GM19238 (cell line): ENCODE measurements around the gene PRSS38.
A peak's percentile ranks its signal among the peaks of the same experiment; 100 is the strongest.

ENCODE experiments used
- DNase-seq: peaks from one replicate; pipeline ENCODE4 v3.0.0; 2011; ENCODE audit warnings: low spot score; ENCODE audit not compliant: insufficient read length

Gene PRSS38

DNA sequence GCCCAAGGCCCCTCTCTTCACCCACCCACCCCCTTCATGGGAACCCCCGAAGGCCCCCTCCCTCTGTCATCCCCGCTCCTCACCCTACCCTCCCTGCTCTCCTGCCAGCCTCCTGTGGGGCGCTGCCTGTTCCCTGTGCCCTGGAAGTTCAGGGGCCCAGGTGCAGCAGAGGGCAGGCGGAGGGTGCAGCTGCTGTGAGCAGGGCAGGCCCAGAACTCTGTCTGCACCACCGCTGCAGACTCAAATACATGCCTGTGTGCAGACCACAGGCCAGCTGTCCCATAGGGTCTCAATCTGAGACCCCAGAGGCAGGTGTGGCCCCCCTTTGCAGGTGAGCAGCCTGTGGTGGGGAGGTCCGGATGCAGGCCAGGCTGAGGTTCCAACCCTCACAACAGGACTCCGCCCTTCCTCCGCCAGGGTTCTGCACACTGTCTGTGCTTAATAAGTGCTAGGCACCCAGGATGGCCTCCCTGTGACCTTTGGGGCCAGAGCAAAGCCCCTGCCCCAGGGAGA, 69.7 kb downstream of the PRSS38 start:
- no peak for DNase-seq

DNA sequence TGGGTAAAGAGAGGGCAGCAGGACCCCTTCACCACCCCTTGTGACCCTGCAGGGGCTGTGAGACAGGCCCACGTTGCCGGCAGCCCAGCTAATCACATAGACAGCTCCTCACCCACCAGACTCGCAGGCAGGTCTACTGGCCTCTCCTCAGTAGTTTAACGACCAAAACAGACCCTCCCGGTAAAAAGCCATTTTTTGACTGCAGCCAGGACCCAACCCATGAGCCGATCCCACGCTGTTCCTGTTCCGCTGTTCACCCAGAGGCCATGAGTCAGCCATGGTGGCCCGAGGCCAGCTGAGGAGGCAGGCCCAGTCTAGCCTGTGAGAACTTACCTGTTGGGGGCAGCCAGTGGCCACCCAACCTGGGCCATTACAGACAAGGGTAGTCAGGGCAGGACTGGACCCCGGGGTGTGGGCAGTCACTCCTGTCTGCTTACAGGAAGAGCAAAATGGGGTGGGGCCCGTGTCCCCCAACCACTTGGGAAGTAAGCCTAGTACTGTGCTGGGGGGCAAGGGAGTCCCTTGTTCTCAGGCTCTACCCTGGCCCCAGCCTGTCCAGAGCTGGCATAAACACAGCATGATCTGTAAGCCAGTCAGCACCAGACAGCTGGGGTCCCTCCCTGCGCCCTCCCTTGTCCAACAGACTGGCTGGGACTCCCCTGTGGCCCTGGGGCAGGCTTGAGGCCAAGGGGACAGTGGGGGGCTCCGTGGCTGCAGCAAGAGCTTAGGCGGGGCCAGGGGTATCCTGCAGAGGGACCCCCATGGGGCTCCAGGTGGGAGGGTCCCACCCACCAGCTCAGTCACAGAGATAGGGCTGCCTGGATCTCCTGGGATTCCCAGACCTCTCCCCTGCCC, 70.4 kb downstream of the PRSS38 start:
- DNase-seq = peak; percentile 3

DNA sequence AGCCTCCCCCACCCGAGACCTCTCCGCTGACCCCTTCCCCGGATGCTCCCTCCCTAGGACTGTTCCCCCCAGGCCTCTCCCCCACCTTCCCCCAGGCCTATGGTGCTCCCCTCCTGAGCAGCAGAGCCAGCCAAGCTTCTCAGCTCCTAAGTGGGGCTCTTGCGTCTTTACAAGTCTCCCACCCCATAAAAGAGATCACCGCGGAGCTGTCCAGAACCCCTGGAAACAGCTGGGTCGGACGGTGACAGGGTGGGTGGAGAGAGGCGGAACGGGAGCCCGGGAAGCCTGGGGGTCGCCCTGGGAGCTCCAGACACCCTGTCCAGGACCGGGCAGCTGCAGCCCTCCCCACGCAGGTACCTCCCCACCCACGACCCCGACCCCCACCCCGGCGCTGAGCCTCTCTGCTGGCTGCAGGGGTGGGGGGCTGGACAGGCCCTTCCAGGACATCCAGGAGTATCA, 71.1 kb downstream of the PRSS38 start:
- DNase-seq = no peak

DNA sequence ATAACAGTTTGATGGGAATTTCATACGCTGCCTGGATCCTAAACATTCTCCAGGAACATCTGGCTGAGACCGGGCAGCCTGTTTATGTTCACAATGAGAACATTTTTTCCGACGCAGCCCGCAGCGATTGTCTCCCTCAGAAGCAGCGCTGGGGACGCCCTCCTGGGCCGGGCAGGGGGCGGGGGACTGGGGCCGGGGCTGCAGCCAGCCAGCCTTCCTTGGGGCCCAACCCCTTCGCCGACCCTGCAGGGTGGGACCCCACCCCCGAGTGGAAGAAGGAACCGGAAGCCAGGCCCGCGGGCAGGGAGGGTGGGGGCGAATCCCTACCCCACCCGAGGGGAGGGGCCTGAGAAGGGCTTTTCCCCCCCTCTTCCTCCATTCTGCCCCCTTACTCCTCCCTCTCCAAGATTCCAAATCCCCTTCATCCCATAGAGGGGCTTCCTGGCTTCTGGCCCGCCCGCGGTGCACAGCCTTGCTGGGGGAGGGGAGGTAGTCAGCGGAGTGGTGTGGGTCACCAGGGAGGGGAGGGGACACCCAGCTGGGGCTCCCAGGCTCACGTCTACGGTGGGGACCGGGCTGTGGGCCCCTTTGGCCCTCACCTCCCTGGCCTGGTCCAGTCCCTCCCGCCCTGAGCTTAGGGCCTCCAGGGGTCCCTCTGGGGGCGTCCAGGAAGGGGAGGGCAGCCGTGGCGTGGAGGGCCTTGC, 71.7 kb downstream of the PRSS38 start:
- DNase-seq = peak; percentile 1

DNA sequence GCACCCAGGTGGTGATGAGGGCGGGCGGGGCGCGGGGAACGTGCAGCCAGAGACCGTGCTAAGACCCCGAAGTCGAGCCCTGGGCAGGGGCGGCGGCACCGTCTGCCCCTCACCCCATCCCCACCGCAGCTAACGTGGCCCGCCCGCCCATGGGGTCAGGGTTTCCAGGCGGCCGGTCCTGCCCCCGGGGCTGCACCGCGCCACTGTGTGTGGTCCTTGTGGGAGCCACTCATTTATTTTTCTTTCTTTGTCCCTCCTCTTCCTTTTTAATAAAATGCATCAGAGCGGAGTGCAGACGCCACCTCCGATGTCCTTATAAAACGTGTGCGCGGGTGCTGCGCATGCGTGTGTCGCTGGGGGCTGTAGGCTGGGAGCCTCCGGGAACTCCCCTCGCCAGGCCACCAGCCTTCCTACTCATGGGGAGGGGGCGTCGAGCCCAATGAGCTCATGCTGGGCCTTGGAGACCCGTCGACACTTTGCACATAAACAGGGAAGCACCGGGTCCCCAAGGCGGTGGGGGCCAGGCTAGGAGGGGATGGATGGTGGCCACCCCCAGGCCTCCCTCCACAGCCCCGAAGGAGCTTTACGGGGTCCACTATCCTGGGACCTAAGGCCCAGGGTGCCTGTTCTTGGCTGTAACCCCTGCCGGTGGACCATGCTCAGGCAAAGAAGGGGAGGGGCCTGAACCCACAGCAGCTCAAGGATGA, 72.4 kb downstream of the PRSS38 start:
- DNase-seq = no peak

DNA sequence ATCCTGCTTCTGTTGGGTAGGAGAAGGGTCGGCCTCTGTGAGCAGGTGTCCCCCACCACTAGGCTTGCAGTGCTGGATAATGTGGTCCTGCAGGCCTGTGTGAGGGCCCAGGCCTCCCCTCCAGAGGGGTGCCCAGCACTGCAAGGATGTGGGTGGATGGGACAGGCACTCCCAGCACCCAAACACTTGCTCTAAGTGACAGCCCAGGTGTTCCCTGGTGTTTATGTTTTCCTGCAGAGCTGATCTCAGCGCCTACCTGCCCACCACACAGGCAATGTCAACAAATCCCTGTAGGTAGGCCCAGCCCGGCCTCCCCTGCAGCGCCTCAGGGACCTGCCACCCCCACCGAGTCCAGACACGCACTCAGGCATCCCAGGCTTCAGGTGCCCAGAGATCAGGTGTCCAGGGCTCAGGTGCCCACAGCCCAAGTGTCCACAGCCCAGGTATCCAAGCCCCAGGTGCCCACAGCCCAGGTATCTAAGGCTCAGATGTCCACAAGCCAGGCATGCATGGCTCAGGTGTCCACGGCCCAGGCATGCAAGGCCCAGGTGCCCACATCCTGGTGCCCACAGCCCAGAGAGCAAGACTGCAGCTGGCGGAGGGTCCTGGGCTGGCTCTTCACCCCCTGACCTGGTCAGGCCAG, 73.0 kb downstream of the PRSS38 start:
- no peak for DNase-seq

DNA sequence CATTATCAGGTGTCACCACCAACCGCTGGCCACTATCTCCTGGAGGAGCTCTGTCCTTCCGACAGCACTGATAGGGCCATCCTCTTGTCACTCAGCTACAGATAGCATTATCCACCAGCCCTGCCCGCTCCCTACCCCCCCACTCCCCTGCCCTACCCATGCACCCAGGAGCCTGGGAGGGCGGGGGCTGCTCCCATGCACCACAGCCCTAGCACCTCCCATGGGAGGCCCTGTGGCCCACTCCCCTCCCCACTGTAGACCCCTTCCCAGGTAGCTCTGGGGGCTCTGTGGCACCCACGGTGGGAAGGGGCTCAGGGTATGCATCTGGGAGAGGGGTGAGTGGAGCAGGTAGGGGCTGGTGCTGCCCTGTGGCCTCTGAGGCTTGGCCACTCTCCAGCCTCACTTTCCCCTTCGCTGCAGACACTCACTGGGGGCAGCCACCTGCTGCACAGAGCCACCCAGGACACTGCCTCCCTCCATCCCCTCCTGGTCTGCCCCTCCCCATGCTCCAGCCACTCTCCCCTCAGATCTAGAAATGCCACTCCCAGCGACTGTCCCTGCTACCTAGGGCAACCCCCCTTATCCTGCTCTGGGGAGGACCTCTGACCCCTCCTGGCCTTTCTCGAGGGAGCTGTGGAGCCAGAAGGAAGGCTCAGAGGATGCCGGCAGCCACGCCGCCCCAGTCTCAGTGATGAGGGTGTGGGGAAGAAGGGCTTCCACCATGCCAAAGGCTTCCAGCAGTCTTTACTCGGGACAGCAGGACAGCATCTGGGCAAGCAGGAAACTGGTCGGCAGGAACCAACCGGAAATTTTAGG, 73.8 kb downstream of the PRSS38 start:
- DNase-seq = no peak

DNA sequence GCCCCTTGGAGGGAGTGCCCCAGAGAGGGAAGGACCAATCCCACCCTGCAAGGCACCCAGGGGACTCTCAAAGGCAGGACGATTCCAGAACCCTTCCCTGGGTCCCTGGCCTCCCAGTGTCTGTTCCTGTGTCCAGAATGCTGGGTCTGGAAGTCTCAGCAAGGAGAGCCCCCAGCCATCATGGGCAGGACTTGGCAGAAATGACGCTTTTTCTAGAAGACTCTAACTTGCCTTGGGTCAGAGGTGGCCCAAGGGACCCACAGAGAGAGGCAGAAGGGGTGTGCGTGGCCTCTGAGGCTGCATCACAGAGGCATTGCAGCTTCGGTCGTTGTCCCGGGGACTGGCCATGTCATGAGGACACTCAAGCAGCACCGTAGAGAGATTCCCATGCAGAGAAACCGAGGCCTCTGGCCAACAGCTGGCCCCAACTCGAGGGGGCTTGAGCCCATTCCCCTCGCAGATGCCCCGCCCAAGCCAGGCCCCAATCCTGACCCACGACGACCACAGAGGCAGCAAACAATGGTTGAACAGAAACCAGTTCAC, 74.5 kb downstream of the PRSS38 start:
- no peak for DNase-seq

DNA sequence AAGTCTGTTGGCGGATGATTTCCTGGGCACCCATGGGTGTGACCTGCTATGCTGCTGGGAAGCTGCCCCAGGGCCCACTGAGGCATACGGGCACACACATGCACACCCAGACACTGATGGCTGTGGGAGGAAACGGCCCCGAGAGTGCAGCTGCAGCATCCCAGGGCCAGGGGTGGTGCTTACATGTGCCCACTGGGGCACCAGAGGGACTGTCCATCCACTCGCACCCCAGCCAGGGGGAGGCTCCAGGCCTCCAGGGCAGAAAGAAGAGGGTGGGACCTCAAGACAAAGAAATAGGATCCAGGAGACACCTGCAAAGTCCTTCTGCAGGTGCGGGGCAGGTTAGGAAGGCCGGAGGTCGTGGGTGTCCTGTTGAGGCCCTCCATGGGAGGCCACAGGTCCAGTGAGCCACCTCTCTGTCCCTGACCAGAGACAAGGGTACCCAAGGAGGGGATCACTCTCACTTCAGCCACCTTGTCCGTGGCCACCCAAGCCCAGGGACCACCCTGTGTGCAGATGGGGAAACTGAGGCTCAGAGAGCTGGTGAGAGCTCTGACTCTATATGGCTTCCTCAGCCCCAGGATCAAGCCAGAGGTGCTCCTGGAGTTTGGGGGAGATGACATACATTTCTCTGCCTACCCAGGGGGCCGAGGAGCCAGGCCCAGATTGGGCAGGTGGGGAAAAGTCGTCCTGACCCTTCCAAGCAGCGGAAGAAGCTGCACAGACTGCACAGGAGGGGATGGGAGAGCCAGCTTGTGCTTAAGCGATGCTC, 75.2 kb downstream of the PRSS38 start:
- no peak for DNase-seq

DNA sequence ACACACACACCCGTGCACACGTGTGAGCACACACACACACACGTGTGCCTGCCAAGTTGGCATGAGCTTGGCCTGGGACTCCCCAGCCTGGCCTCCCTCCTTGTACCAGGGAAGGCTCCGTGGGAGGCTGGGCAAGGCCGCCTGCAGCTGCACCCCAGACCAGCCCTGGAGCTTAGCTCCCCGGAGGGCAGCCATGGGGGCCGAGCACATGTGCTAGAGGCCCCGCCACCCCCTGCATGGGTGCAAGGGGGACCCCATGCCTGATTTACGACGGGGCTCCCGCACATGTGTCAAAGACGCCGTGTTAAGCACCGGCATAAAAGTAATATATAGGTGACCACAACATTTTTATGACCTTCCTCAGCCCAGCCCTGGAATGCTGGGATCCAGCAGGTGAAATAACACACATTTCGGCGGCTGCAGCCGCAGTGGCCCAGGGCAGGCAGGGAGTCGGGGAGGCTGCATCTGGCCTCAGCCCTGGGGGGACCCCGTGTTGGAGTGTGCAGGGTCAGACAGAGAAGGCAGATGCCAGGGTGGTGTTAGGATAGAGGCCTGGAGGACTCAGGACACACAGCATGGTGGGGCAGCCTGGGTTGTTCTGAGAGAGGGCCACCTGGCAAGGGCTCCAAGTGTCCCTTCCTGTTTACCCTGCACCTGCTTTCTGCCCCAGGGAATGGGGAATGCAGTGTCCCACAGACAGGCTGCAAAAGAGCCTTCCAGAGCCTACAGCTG, 75.9 kb downstream of the PRSS38 start:
- DNase-seq = no peak

DNA sequence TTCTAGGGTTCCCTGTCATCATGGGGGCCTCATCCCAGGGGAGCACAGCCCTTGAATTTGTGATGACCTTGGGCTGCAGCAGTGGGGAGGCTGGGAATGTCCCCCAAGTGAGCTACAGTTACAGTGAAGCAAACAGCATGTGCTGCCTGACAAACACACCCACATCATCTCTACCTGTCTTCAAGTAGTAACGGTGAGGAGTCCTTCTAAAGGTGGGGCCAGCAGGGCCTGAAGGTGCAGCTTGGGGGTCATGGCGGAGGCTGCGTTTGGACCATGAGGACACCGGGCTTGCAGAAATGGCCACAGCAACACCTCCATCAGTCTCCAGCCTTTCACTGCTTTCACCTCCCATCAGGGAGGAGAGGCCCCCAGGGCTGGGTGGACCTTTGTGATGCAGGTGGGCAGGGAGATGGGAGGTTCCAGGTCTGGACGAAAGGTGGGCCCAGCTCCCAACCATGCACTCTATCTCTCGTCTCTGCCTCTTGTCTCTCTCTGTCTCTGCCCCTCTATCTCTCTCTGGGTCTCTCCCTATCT, 76.5 kb downstream of the PRSS38 start:
- no peak for DNase-seq

DNA sequence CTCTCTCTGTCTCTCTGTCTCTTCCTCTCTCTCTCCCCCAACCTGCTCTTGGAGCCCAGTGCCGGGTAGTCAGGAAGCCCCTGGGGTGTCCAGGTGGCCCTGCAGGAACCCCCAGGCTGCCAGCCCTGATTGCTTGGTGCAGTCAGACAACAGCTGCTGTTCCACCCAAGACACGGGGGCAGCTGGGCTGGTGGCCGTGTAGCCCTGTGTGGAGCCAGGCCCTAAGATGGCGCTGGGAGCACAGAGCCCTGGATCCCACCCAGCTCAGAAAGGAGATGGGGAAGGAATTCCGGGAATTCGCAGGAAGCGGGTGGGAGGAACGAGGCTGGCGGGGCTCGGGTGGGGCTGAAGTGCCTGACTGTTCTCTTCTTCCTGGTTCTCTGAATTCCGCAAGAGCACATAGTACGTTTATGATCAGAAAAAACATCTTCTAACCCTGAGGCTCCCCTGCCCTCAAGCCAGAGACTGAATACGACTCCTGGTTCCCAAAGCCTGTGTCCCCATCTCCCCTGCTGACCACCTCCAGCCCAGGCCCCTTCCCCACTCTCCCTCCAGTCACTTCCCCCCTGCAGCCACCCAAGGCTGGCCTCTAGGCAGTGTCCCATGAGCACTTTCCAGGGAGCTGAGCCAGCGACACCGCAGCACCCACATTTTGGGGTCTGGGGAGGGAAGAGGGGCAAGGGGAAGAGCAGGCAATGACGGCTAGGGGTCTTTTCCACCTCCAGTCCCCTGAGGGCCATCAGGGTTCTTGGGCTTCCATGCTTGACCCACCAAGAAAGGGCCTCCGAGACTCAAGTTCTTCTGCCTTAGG, 77.2 kb downstream of the PRSS38 start:
- DNase-seq = no peak

DNA sequence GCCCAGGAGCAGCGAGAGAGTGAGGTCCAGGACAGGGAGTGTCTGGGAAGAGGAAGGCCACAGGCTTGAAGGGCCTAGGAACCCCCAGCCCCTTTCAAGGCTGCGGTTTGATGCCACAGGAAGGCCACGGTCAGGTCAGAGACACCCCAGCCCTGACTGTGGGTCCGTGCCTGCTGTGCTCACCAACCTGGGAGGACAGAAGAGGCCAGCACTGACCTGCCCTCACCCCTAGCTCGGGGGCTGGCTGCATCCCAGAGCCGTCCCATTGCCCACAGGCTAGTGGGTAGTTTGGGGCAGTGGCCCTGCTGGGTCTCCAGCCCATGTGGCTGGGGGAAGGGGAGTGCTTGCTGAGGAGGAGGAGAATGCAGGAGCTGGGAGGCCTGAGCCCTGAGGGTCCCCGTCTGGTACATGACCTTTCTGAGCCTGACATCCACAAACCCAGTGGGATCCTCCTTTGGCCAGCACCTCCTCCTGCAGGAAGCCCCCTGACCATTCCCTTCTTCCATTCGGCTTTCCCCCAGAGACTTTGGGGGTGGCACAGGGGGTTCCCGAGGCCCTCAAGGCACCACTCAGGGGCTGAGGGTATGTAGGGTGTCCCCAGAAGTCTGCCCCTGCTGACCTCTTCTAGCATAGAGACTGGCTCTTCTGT, 77.9 kb downstream of the PRSS38 start:
- DNase-seq = no peak

DNA sequence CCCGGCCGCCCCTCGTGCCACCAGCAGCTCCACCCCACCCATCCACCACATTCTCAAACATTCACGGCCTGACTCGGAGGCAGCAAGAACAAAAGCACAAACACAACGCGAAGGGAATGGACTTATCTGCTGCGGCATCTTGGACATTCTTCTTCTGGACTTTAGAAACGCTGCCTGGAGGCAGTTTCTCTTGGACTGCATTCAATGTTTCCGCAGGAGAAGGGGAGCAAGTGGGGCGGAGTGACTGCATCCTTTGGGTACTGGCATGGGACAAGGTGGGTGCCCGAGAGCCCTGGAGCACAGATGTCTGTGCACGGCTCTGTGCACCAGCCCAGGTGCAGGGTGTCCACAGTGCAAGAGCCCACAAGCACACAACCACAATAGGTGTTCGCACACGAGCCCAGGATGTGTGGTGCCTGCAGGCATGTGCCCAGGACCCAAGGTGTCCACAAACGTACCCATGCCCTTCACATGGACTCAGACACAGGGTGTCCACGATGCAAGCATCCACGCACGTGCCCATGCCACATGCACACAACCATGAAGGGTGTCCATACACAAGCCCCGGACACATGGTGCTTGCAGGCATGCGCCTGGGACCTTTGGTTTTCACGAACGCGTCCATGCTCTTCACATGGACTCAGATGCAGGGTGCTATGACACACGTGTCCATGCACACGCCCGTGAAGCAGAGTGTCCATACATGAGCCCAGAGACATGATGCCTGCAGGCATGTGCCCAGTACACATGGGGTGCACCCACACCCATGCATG, 78.7 kb downstream of the PRSS38 start:
- no peak for DNase-seq

DNA sequence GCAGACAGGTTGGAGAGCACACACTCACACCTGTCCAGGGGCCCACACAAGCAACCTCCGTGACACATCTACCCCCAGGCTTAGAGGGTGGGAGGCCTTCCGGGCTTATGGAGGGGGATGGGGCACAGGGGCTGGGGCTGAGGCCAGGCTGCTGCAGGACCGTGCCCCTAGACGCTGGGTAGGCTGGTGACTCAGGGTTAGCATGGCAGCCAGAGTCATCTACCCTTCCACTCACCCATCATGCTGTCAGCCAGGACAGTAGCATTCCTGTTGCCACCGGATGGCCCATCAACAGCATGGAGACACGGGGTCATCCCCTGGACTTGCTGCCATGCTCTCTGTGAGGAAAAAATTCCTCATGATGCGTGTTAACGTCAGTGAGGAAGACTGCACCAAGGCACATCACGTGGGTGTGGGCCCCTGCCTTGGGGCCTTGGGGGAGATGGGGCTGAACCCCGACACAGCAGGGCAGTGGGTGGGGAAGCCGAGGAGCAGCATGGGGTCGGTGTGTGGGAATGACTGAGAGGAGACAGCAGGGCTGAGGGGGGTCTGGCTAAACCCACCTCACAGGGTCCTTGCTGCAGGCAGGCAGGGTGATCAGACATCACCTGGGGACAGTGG, 79.5 kb downstream of the PRSS38 start:
- no peak for DNase-seq
